Measurements from ENCODE around the gene PHKB. TPM values are rescaled to one million over a fixed set of nuclear protein-coding genes. Genes with fewer than 3 reads are reported as not detected.

The PHKB gene
- total RNA-seq, 1 experiment from 2014 or later: 38.8 TPM

- no peak overlapping the region for H3T11ph ChIP-seq (ENCODE audit: low read length)
- H4K5ac ChIP-seq (ENCODE audit: insufficient read length, low read depth, low read length): no peak overlapping the region
- no peak overlapping the region for H3K14ac ChIP-seq (ENCODE audit: insufficient read depth, low read length)
- H3K4me1 Mint-ChIP-seq: peaks cover 0 to 7% of the 10 kb centered on the region in 2 experiments; a peak in 2 of 4 replicates
- TF ChIP-seq CTCF (conservative IDR thresholded peaks at IDR 0.05): no peak
- H3K9ac ChIP-seq (ENCODE audit: extremely low read depth, insufficient read length, low read length): no peak overlapping the region
- no peak overlapping the region for H2AFZ ChIP-seq (ENCODE audit: low read length)
- H2BK15ac ChIP-seq (ENCODE audit: low read depth, low read length): no peak overlapping the region
- no peaks in the 10 kb centered on the region for H3K27me3 Mint-ChIP-seq (ENCODE audit: low read depth)
- no peaks in the 10 kb centered on the region for H3K9me3 Mint-ChIP-seq
- no peaks in the 10 kb centered on the region for H3K23me2 ChIP-seq (ENCODE audit: insufficient read length, low read depth, low read length, poor library complexity, severe bottlenecking)
- H3K79me1 ChIP-seq (ENCODE audit: insufficient read depth, low read depth, low read length, poor library complexity, severe bottlenecking): no peaks in the 10 kb centered on the region
- H3K36me3 Mint-ChIP-seq (ENCODE audit: insufficient read depth in 1 of 3, low read depth in 3 of 3): no peaks in the 10 kb centered on the region
- H3K56ac ChIP-seq (ENCODE audit: insufficient read length, low read depth, low read length): no peak overlapping the region
- no peak overlapping the region for H3K4me3 Mint-ChIP-seq
- no peak overlapping the region for H3K23ac ChIP-seq (ENCODE audit: insufficient read length, low read depth, low read length)
- H3K27me3 ChIP-seq (ENCODE audit: insufficient read depth, low read length): no peaks in the 10 kb centered on the region
- H3K4me1 ChIP-seq (ENCODE audit: insufficient read depth, low read length): no peaks in the 10 kb centered on the region
- H2BK20ac ChIP-seq (ENCODE audit: low read depth, low read length, poor library complexity, severe bottlenecking): no peak overlapping the region
- H3K4me2 ChIP-seq (ENCODE audit: insufficient read depth, insufficient read length, low read length): no peak overlapping the region
- DNase-seq: no peak
- no peak overlapping the region for H2BK12ac ChIP-seq (ENCODE audit: insufficient read length, low read depth, low read length)
- H2BK120ac ChIP-seq (ENCODE audit: low read depth, low read length, poor library complexity, severe bottlenecking): no peak overlapping the region
- no peak overlapping the region for H3K18ac ChIP-seq (ENCODE audit: insufficient read length, low read depth, low read length)
- H2AK5ac ChIP-seq (ENCODE audit: insufficient read length, low read length): no peak overlapping the region
- H3K79me2 ChIP-seq (ENCODE audit: insufficient read depth, low read length): no peaks in the 10 kb centered on the region
- H4K20me1 ChIP-seq (ENCODE audit: control insufficient read depth, insufficient read depth, insufficient read length): no peaks in the 10 kb centered on the region
- H3K9me3 ChIP-seq (ENCODE audit: control insufficient read depth, low read depth, low read length): no peaks in the 10 kb centered on the region
- no peak overlapping the region for H3K27ac Mint-ChIP-seq
- no peak overlapping the region for H3K4ac ChIP-seq (ENCODE audit: low read depth, low read length)
- no CpG with 5 or more reads among the region's 3 CpGs for WGBS (ENCODE audit: extremely low coverage, insufficient read length, low lambda C conversion rate)
- no peak overlapping the region for H4K8ac ChIP-seq (replicated peaks; ENCODE audit: insufficient read length, low read depth, low read length)
- no peak overlapping the region for H3K27ac ChIP-seq (ENCODE audit: insufficient read length, low read depth, low read length)
- no peak overlapping the region for H2BK5ac ChIP-seq (ENCODE audit: insufficient read length, low read length)
- H4K91ac ChIP-seq (ENCODE audit: insufficient read length, low read depth, low read length): no peak overlapping the region
These were observed 19.3 kb downstream of the PHKB start for GRCh38 chr16:47480410-47480809.
